GM19193 (cell line): ENCODE results near the gene XYLT1.

Experiments used
- POLR2A ChIP-seq: IDR thresholded peaks from 4 replicates; pipeline ENCODE4 v1.6.1; 2011; ENCODE audit not compliant: insufficient read depth, insufficient read length; ENCODE audit errors: extremely low read depth

XYLT1 gene

GRCh38 chr16:17465460-17465859 is 5.3 kb downstream of the XYLT1 start:
- TF ChIP-seq POLR2A = no peak

- TF ChIP-seq POLR2A = no peak
Measured at GRCh38 chr16:17463335-17463734, 7.4 kb downstream of the XYLT1 start.

DNA sequence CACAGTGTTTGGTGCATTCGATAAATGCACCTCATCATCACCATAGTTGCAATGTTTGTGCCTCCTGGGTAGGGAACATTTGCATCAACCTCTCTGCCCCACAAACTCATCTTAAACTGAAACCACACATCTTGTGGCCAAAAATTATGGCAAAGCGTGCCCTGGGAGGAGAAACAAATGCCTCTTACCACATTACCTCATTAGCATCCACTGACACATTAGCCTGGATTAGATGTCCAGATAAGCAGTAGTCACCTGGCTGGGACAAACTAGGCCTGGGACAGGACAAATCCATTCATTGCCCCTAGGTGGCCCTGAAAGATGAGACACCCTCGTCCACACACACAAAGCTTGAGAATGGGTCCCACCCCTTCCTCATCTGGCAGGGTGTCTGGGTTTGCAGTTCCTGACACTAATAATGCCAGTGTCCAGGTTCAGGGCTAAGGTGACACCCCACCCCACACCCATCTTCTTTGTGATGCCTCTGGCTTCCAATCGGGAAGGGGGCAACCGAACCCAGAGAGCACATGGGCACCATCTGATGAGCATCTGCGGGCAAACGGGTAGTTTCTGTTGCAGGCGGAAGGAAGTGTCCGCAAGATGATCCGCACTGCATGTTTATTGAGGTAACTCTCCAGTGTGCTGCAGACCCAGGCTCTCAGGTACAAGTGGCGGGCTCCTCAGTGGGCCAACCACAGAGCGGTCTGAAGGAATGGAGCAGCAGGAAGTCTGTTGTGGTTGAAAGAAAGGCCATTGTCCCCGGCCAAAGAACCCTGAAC is 8.6 kb downstream of the XYLT1 start:
- TF ChIP-seq POLR2A = no peak

- TF ChIP-seq POLR2A = no peak
Measured at GRCh38 chr16:17460890-17461289, 9.9 kb downstream of the XYLT1 start.

GRCh38 chr16:17459903-17460521 is 10.7 kb downstream of the XYLT1 start:
- peak; percentile 29 for TF ChIP-seq POLR2A

DNA sequence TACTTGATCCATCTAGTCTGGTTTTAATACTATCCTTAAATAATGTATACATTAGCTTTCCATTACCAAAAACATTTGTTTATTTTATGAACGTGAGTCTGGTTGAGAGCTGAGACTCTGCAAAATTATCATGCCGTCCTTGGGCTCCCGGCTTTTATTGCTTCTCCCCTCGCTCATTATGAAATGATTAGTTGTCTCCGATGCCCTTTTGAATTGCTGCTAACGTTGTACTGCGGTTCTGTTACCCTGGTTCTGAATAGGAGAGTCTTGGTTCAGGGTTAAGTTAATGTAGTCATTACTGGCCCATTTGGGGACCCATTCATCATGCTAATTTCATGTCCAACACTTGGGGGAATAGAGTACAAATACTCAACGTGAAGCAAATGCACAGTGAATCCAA is 12.8 kb downstream of the XYLT1 start:
- no peak for TF ChIP-seq POLR2A

DNA sequence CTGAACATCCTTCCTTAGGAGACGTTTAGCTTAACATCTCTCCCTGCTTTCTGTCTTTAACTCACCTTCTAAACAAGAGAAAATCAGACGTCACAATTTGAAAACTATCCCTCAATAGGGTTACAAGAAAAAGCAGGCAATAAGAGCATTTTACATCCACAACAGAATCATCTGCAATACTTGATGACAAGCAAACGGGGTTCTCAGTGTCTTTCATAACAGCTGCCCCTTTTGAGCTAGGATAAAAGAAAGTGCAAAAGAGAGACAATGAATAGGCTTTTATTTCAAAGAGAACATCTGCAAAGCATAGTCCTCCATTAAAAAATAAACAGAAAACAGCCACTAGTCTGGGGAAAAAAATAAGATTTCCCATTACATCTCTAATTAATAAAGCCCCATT is 13.2 kb downstream of the XYLT1 start:
- TF ChIP-seq POLR2A = no peak

- no peak for TF ChIP-seq POLR2A
Measured at GRCh38 chr16:17454162-17454730, 16.5 kb downstream of the XYLT1 start.

GRCh38 chr16:17453364-17454038 is 17.3 kb downstream of the XYLT1 start:
- no peak for TF ChIP-seq POLR2A

DNA sequence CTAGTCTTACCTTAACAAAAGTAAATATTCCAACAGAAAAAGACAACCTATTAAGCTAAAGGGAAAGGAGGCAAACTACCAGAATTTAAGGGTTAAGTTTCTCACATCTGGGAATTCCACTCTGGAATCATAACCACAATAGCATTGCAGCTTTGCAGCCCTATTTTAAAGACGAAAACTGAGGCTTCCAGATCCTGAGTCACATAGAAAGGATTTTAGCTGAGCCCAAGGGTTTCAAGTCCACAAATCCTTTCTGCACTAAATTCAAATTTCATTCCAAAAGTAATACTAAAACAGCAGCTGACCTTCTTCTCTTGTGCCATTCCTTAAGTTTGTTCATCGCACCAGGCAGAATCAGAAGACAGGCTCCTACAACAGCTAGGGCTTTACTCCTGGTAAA is 17.8 kb downstream of the XYLT1 start:
- no peak for TF ChIP-seq POLR2A

DNA sequence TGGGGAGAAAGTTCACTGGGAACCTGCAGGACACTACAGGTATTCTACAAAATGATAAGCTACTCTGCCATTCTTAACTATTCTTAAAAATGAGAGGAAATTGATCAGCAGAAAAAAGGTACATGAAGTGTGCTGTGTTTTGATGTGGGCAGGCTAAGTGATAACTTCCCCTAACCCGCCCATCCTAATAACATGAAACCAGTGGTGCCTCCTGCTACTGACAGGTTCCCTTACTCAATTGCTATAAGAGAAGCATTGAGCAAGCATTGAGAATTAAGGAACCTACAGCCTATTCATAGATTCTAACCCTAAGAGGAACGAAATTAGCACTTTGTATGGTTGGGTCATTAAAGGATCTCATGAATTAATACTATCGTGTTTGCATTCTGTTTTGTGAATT is 18.9 kb downstream of the XYLT1 start:
- TF ChIP-seq POLR2A = no peak

DNA sequence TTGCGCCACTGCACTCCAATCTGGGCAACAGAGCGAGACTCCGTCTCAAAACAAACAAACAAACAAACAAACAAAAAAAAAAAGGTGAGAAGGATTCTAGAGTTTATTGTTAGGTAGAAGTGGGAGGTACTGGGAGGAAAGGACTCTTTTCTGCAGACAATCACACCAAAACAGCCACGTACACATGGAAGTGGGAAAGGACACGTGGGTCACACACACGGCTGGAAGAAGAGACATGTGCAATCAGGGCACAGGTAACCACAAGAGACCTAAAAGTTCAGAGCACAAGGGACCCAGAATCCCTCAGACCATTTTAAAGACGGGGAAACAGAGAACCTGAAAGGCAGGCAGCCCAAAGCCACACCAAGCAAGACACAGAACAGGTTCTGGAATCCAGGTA is 20.5 kb downstream of the XYLT1 start:
- TF ChIP-seq POLR2A = no peak

GRCh38 chr16:17448640-17449638 is 21.8 kb downstream of the XYLT1 start:
- no peak for TF ChIP-seq POLR2A

GRCh38 chr16:17447101-17447569 is 23.6 kb downstream of the XYLT1 start:
- TF ChIP-seq POLR2A = no peak
